Heart left ventricle (tissue), 13 donors: ENCODE measurements around the gene RNF212.

Experiments
- CTCF ChIP-seq, 12 donors: fragments of 200-600 bp; sonication (generic) in 4 of 12; IDR thresholded peaks; one replicate each; pipeline versions ENCODE4 v1.5.0 to v1.8.0; 2018 to 2022; ENCODE audit warnings: antibody characterized with exemption in 12 of 12, mild to moderate bottlenecking in 5 of 12
- POLR2A ChIP-seq, 2 donors: fragments of 450-650 bp; IDR thresholded peaks; one replicate each; pipeline ENCODE4 v1.6.1; 2017; ENCODE audit warnings: antibody characterized with exemption in 2 of 2, mild to moderate bottlenecking in 2 of 2, moderate library complexity in 2 of 2
- donor health status: ischemic (EF 13 %, LVEDD 7.1; RV severe dilation, severe dysfunction).
- donor health status: DM: no; HTN: yes; CAD: no.
- donor health status: DM: no; HTN: no; CAD: no.
- donor health status: ischemic (EF 25% LVEDD 6.9; RV normal size, moderate dysfunction).
- donor health status: ischemic (EF 25% LVEDD 5.7; RV mildly dilated, moderate dysfunction).
- donor health status: ischemic (EF 35%, LVEDD 5.7; RV mildly dilated, moderate dysfunction).
- donor health status: nonischemic (EF 11% LVEDD 7.7; RV severe dilation, severe dysfunction).
- donor health status: DM: yes; HTN: yes; CAD: no.
- donor health status: PGD.
- donor health status: ischemic (EF 29% LVEDD 5.4; RV normal size, mild dysfunction).
- donor health status: nonischemic (EF 23%, LVEDD 6.1; RV moderate dilation, normal function).

- TF ChIP-seq CTCF (IDR thresholded peaks at IDR 0.05), result no peak
- no peak for TF ChIP-seq POLR2A (IDR thresholded peaks at IDR 0.05)
These were observed 19.1 kb downstream of the RNF212 start for GRCh38 chr4:1094336-1094690.
